Measurements from ENCODE around the gene THSD4. TPM values are rescaled to one million over a fixed set of nuclear protein-coding genes. Genes with fewer than 3 reads are reported as not detected.

THSD4 gene
- total RNA-seq, 1 donor from 2014 or later, result 1.6 TPM

DNA sequence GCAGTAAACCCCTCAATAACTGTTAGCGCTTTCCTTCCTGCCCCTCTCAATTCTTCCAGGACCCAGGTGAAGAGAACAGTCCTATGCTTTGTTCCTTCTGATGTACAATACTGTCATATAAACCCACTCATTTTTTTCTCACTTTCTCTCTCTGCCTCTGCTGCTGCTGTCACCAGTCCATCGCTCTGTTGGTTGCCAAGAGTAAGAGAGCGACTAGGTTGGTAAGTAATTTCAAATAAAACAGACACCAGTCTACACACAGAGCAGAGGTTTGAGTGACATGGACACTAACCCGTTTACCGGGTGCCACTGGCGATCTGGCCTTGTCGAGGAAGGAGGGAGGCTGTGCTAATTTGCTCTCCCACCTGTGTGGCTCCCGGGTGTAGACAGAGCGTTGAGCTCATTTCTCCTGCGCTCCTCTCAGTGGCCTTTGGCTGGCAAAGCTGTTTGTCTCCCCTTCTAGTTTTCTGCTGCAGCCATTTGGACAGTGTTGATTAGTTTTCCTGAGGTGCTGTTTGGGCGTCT is 215.4 kb downstream of the THSD4 start:
- DNase-seq, result no peak

GRCh38 chr15:71331173-71331572 is 215.9 kb downstream of the THSD4 start:
- no peak for DNase-seq

DNA sequence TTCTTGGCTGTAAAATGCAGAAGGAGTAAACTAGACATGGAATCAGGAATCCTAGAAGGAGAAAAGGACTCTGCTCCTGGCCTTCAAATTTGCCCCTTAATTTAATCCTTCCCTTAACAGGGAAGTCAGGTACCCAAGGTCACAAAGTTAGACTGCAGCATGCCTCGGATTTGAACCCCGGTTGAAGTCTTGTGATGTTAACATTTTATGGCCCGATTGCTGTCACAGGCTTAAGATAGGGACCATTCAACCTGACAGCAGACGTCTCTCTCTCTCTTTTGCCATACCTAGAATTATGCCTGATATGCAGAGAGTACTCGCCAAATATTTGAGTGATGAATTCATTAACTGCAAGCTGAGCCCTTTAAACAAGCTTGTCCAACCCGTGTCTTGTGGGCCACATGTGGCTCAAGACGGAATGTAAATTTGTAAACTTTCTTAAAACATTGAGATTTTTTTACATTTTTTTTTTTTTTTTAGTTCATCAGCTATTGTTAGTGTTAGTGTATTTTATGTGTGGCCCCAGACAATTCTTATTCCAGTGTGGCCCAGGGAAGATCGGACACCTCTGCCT is 217.2 kb downstream of the THSD4 start:
- no peak for DNase-seq

GRCh38 chr15:71333136-71333700 is 217.9 kb downstream of the THSD4 start:
- DNase-seq, result no peak

GRCh38 chr15:71333839-71334238 is 218.6 kb downstream of the THSD4 start:
- DNase-seq, result no peak

DNA sequence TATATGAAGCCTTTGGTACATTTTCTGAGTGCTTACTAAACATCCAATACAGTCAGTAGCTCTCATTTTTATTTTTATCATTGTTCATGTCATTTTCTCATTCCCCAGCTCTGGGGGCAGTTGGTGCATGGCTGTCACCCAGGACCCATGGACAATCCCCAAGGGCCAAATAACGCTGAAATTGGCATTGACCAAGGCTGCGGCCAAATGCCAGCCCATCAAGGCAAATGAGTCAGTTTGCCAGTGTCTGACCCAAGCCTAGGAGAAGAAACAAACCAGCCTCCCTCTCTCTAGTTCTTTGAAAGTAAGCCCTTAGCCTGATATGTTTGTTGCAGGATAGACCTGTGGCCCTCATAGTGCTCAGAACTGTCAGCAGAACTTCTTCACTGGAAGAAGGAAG is 219.2 kb downstream of the THSD4 start:
- DNase-seq, result no peak

DNA sequence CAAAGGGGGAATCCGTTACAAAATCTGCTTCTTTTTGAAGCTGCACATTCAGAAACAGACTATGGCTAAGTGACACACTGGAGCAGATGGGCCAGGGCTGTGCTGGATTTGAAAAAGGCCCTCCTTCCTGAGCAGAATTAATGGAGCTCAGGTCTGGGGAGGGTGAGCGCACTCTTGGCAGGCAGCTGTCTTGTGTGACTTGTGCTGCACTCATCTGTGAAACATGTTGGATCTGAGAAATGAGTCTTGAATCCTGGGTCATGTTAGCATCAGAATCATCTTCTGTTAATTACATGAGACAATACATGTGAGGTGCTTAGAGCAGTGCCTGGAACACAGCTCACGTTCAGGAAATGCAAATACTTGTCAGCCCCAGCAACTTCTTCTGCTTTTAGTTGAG is 219.6 kb downstream of the THSD4 start:
- no peak for DNase-seq

DNA sequence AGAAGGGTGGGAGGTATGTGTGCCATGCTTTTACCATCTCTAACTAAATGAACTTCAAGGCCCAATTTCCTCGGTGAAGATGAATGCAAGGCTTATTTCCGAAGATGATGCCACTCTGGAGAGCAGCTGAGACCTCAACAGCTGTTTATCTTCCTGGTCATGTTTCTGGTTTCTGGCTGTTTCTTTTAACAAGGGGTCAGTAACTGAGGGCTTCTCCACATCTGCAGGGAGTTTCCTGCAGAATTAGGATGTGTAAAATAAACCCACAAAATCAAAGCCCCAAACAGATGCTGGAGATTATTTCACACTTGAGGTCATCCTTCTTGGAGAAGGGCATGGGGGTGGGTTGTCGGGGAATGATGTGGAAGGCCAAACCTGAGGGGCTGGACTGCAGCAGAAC is 220.3 kb downstream of the THSD4 start:
- DNase-seq, result no peak

- DNase-seq, result no peak
Measured at GRCh38 chr15:71336671-71337070, 221.4 kb downstream of the THSD4 start.

DNA sequence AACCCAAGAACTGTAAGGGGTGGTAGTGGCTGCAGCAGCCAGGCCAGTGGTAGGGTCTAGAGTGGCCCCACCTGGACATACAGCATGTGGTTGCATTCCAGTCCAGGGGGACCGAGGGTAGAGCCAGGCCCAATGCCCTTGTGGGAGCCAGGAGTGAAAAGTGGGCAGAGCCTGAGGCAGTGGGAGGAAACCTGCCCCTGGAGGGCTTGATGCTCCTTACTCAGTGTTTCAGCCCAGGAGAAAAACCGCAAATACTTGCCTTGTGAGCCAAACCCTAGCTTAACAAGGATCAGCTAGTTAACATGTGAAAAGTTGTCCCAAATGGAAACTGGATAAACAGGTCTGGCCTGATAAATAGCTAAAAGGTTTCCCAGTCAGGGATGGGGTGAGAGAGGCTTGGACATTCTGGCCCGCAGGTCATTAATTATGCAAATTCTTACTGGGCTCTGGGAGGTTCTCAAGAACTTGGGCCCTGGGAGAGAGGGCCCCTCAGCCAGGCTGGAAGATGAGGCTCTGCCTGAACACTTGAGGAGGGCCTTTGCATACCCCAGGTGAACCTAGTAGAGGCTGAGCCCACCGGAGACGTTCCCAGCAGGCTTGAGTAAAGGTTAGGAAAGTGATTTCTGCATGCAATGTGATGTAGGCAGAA is 222.1 kb downstream of the THSD4 start:
- no peak for DNase-seq

- DNase-seq, result no peak
Measured at GRCh38 chr15:71338265-71338664, 223.0 kb downstream of the THSD4 start.

DNA sequence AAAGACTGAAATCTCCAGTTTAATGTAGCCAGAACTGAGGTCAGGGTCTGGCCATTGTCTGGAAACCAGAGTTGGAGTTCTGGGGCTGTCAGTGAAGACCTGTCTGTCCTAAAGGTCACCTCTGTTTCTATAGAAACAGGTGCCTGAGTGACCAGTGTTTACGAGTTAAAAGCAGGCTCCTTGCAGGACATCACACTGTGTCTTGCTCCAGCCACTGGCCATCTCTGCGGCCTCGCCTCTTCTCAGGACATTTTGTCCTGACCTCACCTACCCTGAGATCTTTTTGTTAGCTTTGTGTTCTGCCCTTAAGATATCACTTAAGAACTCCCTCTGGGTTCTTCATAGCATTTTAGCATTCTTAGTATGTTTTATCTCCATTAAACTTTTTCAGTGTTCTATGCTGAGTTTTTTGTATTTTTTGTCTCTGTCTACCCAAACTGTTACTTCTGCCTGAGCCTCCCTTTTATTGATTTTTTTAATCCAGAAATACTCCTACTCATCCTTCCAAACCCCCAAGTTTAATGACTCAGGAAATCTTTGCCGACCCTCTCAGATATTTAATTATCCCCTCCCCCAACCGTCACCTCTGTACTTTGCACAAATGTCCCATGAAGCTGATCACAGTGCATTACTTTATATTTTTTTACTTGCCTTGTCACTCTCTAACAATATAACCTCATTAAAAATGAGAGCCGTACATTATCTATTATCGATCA is 223.7 kb downstream of the THSD4 start:
- DNase-seq, result no peak

GRCh38 chr15:71341811-71342550 is 226.7 kb downstream of the THSD4 start:
- DNase-seq, result no peak

DNA sequence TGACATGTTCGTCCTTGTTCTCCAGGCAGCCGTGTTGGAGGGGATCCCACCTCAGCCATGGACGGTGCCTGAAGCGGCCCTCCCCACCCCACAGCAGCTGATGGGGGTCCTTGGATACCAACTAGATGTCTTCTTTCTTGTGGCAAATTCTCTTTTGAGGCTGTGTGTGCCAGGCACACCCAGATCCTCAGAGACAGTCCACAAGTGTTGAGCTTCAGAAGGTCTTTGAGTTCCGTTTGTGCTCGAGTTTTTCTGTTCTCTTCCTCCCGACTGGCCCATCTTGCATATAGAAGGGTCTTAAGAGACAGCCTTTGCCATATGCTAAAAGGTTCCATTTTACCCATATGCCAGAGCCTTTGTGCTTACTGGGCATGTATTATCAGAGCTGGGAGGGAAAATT is 227.4 kb downstream of the THSD4 start:
- DNase-seq, result no peak

GRCh38 chr15:71344316-71344715 is 229.0 kb downstream of the THSD4 start:
- DNase-seq, result no peak

DNA sequence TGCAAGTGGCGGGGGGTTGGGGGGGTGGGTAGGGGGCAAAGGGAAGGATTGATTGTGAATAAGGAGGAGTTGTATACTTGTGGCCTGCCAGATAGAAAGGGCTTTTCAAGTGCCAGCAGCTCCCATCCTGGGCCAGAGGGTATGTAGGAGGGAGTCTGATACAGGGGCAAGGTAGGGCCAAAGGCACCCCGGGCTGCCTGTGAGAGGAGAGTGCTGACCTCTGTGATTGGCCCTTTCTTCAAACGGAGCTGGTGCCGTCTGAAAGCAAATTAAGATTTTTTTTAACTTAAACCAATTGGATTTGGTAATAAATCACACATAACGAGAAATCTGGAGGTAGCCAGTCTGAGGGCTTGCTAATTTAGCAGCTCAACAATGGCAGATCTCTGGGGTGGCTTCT is 229.9 kb downstream of the THSD4 start:
- DNase-seq, result no peak

- DNase-seq, result no peak
Measured at GRCh38 chr15:71346464-71346863, 231.2 kb downstream of the THSD4 start.

DNA sequence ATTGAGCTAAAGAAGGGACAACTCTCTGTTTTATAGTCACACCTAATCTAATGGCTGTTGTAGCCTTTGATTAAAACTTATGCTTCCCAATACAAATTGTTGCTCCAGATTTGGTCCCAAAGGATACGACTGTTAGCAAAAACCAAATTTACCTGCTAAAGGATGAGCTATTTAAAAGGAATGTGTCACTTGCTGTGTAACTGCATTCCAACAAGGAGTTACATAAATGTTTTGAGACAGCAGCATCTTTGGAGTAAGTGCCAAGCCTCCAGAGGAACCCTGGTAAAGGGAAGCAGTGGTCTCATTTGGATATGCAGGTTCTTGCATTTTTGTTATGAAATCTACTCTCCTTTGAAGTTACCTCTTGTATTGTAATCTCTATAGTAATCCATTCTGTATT is 233.3 kb downstream of the THSD4 start:
- no peak for DNase-seq

DNA sequence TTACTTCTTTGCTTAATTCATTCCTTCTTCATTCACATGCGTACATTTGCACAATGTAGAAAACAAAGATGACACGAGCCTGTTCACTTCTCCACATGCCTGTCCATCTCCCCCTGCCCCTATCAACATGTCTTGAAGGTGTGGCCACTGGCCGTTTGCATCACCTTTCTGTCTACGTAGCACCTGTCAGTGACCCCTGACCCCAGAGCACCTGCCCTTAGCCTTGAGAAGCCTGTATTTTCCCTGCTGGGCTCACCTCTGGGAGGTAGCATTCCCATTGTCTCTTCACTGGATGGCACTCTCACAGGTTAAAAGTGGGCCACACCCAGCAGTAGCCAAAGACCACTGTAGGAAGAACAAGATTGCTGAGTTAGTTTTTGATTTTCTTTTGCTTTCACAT is 234.1 kb downstream of the THSD4 start:
- DNase-seq, result no peak

DNA sequence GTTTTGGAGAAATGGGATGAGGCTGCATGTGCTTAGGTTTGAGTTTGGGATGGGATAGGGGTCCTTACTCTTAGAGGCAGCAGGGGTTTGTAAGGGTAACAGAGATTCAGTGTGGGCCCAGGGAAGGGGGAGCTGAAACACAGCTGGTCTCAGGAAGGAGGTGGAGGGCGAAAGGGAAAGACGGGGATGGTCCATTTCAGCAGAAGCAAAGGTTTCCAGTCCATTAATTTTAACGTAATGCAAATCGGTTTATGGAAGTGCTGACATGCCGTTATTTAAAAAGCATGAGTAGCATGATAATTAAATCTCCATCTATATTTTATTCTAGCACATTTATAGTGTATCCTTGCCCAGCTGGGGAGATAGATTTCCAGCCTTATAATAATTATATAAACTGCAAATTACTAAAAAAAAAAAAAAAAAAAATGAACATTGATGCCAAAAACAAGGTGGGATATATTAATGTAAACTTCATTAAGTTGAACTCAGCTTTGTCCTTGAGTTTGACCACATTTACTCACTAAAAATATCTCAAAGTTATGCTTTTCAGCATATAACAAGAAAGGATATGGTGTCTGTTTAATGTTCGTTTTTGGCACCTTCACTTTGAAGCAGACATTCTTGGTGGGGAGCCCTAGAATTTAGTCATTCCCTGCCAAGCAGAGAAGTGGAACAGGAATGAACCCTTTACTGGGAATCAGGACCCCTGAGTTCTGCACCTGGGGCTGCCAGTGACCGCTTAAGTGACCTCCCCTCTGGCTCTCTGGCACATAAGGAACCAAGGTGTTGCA is 234.7 kb downstream of the THSD4 start:
- no peak for DNase-seq

DNA sequence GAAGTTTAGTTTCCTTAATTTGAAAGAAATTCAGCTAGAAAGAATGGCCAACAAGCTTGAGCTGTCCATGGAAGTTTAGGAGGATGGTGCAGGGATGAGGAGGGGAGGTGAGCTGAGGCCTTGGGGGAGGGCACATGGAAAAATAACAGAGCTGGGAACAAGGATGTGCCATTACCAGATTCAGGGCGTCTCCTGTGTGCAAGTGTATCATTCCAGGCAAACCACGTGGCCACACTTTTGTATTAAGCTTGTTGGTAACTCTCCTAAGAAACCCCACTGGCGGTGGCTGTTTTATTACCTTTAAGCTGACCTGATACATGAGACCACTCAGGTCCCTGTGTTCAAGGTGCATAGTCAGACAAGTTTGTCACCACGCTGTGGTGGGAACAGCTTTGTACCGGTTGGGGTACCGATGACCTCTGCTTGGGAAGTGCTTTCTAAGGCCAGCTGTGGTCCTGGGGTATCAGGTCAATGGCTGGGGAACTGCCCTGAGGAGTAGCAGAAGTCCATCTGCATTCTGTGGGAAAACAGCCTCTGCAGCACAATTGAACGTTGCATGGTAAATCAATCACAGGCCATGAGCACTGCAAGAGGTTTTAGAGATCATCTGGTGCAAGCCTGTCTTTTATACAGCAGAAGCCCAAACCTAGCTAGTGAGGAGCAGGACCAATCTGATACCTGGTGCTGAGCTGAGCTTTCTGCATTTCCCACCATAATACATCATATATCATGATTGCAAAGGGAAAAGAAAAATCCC is 235.5 kb downstream of the THSD4 start:
- no peak for DNase-seq

Data from occipital lobe (tissue), 2 donors.